G401 (cell line): ENCODE measurements around the gene GPR35. TPM values are rescaled to one million over a fixed set of nuclear protein-coding genes. Genes with fewer than 3 reads are reported as not detected.
A peak's percentile ranks its signal among the peaks of the same experiment; 100 is the strongest.

ENCODE experiments used
- DNase-seq: peaks from one replicate; pipeline ENCODE4 v3.0.0-alpha.2; 2015; ENCODE audit warnings: low spot score
- in situ Hi-C: cut with HindIII; loops from 2 replicates; pipeline ENCODE4 v1.10.0; 2016; ENCODE audit warnings: low sequenced_read_pairs, mixed read lengths
- total RNA-seq: library from RNA; depleted of rRNA; stranded (reverse); fragments of >200 nt; shearing (Covaris generic); gene quantifications from 2 replicates; pipeline ENCODE4 v1.2.3, GENCODE V29; 2014; rRNA removed

GPR35 gene
- 0.86 TPM in 1 of 2 replicates, not detected in the other for total RNA-seq

GRCh38 chr2:240624950-240625621 lies at the start of gene GPR35:
TSS of gene GPR35 (plus strand) at chr2:240625480. CDS start at chr2:240629953, 4,473 bp downstream.
- DNase-seq = no peak
- in situ Hi-C loops = no loop called here

GRCh38 chr2:240576036-240576435 lies 49.2 kb upstream of the GPR35 start:
- DNase-seq = no peak

GRCh38 chr2:240576436-240577205 lies 48.7 kb upstream of the GPR35 start:
- in situ Hi-C loops = no loop called here
- no peak for DNase-seq

More at GRCh38 chr2:240576036-240576435, 49.2 kb upstream of the GPR35 start:
- in situ Hi-C loops = no loop called here

GRCh38 chr2:240577281-240578109 lies 47.8 kb upstream of the GPR35 start:
- DNase-seq = no peak
- in situ Hi-C loops = no loop called here

- in situ Hi-C loops = no loop called here
- DNase-seq = no peak
Observed at GRCh38 chr2:240578110-240578450, 47.2 kb upstream of the GPR35 start.

GRCh38 chr2:240578488-240578887 lies 46.8 kb upstream of the GPR35 start:
- DNase-seq = no peak
- in situ Hi-C loops = no loop called here

GRCh38 chr2:240579071-240579762 lies 46.1 kb upstream of the GPR35 start:
- in situ Hi-C loops = no loop called here
- DNase-seq = no peak

- in situ Hi-C loops = no loop called here
- no peak for DNase-seq
Observed at GRCh38 chr2:240579771-240580614, 45.3 kb upstream of the GPR35 start.

GRCh38 chr2:240581811-240582210 lies 43.5 kb upstream of the GPR35 start:
- in situ Hi-C loops = no loop called here

GRCh38 chr2:240582781-240583180 lies 42.5 kb upstream of the GPR35 start:
- in situ Hi-C loops = no loop called here

More at GRCh38 chr2:240581811-240582210, 43.5 kb upstream of the GPR35 start:
- no peak for DNase-seq

GRCh38 chr2:240583774-240584173 lies 41.5 kb upstream of the GPR35 start:
- DNase-seq = no peak
- in situ Hi-C loops = no loop called here

More at GRCh38 chr2:240582781-240583180, 42.5 kb upstream of the GPR35 start:
- no peak for DNase-seq

GRCh38 chr2:240584486-240585031 lies 40.7 kb upstream of the GPR35 start:
- no peak for DNase-seq
- in situ Hi-C loops = no loop called here

GRCh38 chr2:240585101-240585500 lies 40.2 kb upstream of the GPR35 start:
- no peak for DNase-seq
- in situ Hi-C loops = no loop called here

GRCh38 chr2:240585681-240586197 lies 39.5 kb upstream of the GPR35 start:
- in situ Hi-C loops = no loop called here
- DNase-seq = no peak

- in situ Hi-C loops = no loop called here
- DNase-seq = peak; percentile 95
Observed at GRCh38 chr2:240586198-240586918, 38.9 kb upstream of the GPR35 start, which contains the start of gene CAPN10. TSS of gene CAPN10 (plus strand) at chr2:240586734. CDS start at chr2:240586912, 178 bp downstream.

GRCh38 chr2:240586919-240587800 lies 38.1 kb upstream of the GPR35 start:
- peak; percentile 46 for DNase-seq
- in situ Hi-C loops = no loop called here
